ENCODE measurements around the gene CD68. TPM values are rescaled to one million over a fixed set of nuclear protein-coding genes. Genes with fewer than 3 reads are reported as not detected.
A peak's percentile ranks its signal among the peaks of the same experiment; 100 is the strongest.

The CD68 gene
- polyA plus RNA-seq, 3 donors = 642 to 884 (median 744) TPM

GRCh38 chr17:7559320-7560171, 19.9 kb upstream of the CD68 start:
- peak overlapping the region; percentile 70 for H2AFZ ChIP-seq (ENCODE audit: insufficient read depth, low read depth, low read length, poor library complexity, severe bottlenecking)
- peak overlapping the region; percentile 69 to 100 (median 91) for H3K4me3 ChIP-seq (replicated peaks in 1 of 3; ENCODE audit: low read depth in 2 of 3, low read length in 3 of 3)
- Mint-ChIP-seq H3K27ac (peak overlapping the region; percentile 93 to 98 (median 97)), H3K9me3 (peaks cover 0 to 3% (median 0%) of the 10 kb centered on the region in 7 donors), H3K36me3 (peaks cover 33 to 56% of the 10 kb centered on the region in 2 donors), H3K4me1 (peaks cover 64% of the 10 kb centered on the region), H3K4me3 (peak overlapping the region; percentile 97 to 98), H3K27me3 (ENCODE audit: low read depth in 3 of 3) (peaks cover 0 to 8% (median 7%) of the 10 kb centered on the region in 3 donors)
- peaks cover 31% of the 10 kb centered on the region for H4K20me1 ChIP-seq (ENCODE audit: insufficient read depth, low read length)
- peak overlapping the region; percentile 90 to 92 for H3K27ac ChIP-seq (ENCODE audit: low read depth in 1 of 2, low read length in 2 of 2)
- intact Hi-C loops (cut with micrococcal nuclease) = loop anchor here (2.0 to 10.0 kb wide), 7 partner anchors 37 to 305 kb away; partner anchors contain the start of genes FGF11 (in 2 of the 2), TMEM102 (in 2 of the 2), CTDNEP1 (in 1 of the 2) and ELP5 (in 1 of the 2)
- no peak for DNase-seq
- no peaks in the 10 kb centered on the region for H3K27me3 ChIP-seq (ENCODE audit: control insufficient read depth in 2 of 2, insufficient read depth in 2 of 2, low read length in 2 of 2)
- no peak for TF ChIP-seq CTCF (IDR thresholded peaks at IDR 0.05)
- H3K79me2 ChIP-seq (ENCODE audit: insufficient read depth, low read length) = peaks cover 70% of the 10 kb centered on the region
- peaks cover 67 to 76% of the 10 kb centered on the region in 2 donors for H3K4me1 ChIP-seq (ENCODE audit: control insufficient read depth in 1 of 2, insufficient read depth in 2 of 2, low read length in 2 of 2)
- H3K36me3 ChIP-seq (replicated peaks in 1 of 2; ENCODE audit: control insufficient read depth in 1 of 2, insufficient read depth in 2 of 2, low read length in 2 of 2) = peaks cover 21 to 26% of the 10 kb centered on the region in 2 donors
- no peaks in the 10 kb centered on the region for H3K9me3 ChIP-seq (replicated peaks in 1 of 2; ENCODE audit: control insufficient read depth in 1 of 2, insufficient read depth in 1 of 2, low read length in 2 of 2)
- H3K9ac ChIP-seq (ENCODE audit: insufficient read depth, low read length, poor library complexity, severe bottlenecking) = peak overlapping the region; percentile 72
- H3K4me2 ChIP-seq (replicated peaks; ENCODE audit: extremely low read depth, low read length, poor library complexity, severe bottlenecking) = peak overlapping the region; percentile 90
- WGBS (ENCODE audit: insufficient coverage) = 32% methylated on average over 3 of the region's 18 CpGs

GRCh38 chr17:7560172-7561027, 19.0 kb upstream of the CD68 start:
- Mint-ChIP-seq H3K27me3 (ENCODE audit: low read depth in 3 of 3) (peaks cover 0 to 7% (median 6%) of the 10 kb centered on the region in 3 donors), H3K4me3 (peak overlapping the region; percentile 97 to 98), H3K9me3 (peaks cover 0 to 3% (median 0%) of the 10 kb centered on the region in 7 donors), H3K36me3 (peaks cover 36 to 59% of the 10 kb centered on the region in 2 donors), H3K4me1 (peaks cover 58% of the 10 kb centered on the region), H3K27ac (peak overlapping the region; percentile 93 to 98 (median 96))
- Histone ChIP-seq H3K27ac (ENCODE audit: low read depth in 1 of 2, low read length in 2 of 2) (peak overlapping the region; percentile 90 to 92), H2AFZ (ENCODE audit: insufficient read depth, low read depth, low read length, poor library complexity, severe bottlenecking) (peak overlapping the region; percentile 27), H4K20me1 (ENCODE audit: insufficient read depth, low read length) (peaks cover 33% of the 10 kb centered on the region), H3K79me2 (ENCODE audit: insufficient read depth, low read length) (peaks cover 78% of the 10 kb centered on the region), H3K4me2 (replicated peaks; ENCODE audit: extremely low read depth, low read length, poor library complexity, severe bottlenecking) (peak overlapping the region; percentile 90), H3K9ac (ENCODE audit: insufficient read depth, low read length, poor library complexity, severe bottlenecking) (peak overlapping the region; percentile 72), H3K36me3 (replicated peaks in 1 of 2; ENCODE audit: control insufficient read depth in 1 of 2, insufficient read depth in 2 of 2, low read length in 2 of 2) (peaks cover 29 to 35% of the 10 kb centered on the region in 2 donors), H3K9me3 (replicated peaks in 1 of 2; ENCODE audit: control insufficient read depth in 1 of 2, insufficient read depth in 1 of 2, low read length in 2 of 2) (no peaks in the 10 kb centered on the region), H3K4me1 (ENCODE audit: control insufficient read depth in 1 of 2, insufficient read depth in 2 of 2, low read length in 2 of 2) (peaks cover 60 to 70% of the 10 kb centered on the region in 2 donors), H3K4me3 (replicated peaks in 1 of 3; ENCODE audit: low read depth in 2 of 3, low read length in 3 of 3) (peak overlapping the region; percentile 69 to 100 (median 91)), H3K27me3 (ENCODE audit: control insufficient read depth in 2 of 2, insufficient read depth in 2 of 2, low read length in 2 of 2) (no peaks in the 10 kb centered on the region)
- no peak for TF ChIP-seq CTCF (IDR thresholded peaks at IDR 0.05)
- peak; percentile 56 to 65 (median 59) for DNase-seq
- 15% methylated on average over 11 of the region's 22 CpGs for WGBS (ENCODE audit: insufficient coverage)
- intact Hi-C loops (cut with micrococcal nuclease) = loop anchor here (1.0 to 10.0 kb wide), 8 partner anchors 38 to 306 kb away; partner anchors contain the start of genes FGF11 (in 2 of the 2), TMEM102 (in 2 of the 2), CTDNEP1 (in 1 of the 2) and ELP5 (in 1 of the 2)

Measured in CD14-positive monocyte (primary cell).